Epithelial cell of umbilical artery (primary cell): ENCODE results near the gene ATP13A2. TPM values are rescaled to one million over a fixed set of nuclear protein-coding genes. Genes with fewer than 3 reads are reported as not detected.

Source experiments
- total RNA-seq: library from RNA; depleted of rRNA; stranded (reverse); fragments of >200 nt; gene quantifications from 2 replicates; pipeline ENCODE4 v1.2.3, GENCODE V29; 2014

The ATP13A2 gene
- 46.2 and 58.5 TPM in 2 replicates for total RNA-seq

GRCh38 chr1:17011439-17012307 lies at the start of gene ATP13A2:
ATP13A2 (minus strand) TSS chr1:17011928; CDS start chr1:17011738, 190 bp downstream.

GRCh38 chr1:17053685-17054410 lies 42.1 kb upstream of the ATP13A2 start, which contains the start of gene SDHB:
SDHB (minus strand) TSS chr1:17054032; CDS start chr1:17054019, 13 bp downstream.

GRCh38 chr1:16980473-16981268 lies 31.1 kb downstream of the ATP13A2 start, which contains the start of gene MFAP2:
MFAP2 (minus strand) TSS chr1:16980620; CDS start chr1:16978273, 2,347 bp downstream.

Other genes with a start within 250 kb of the ATP13A2 start
- gene RNU1-2, start 115.9 kb downstream of the ATP13A2 start, total RNA-seq, result under 0.01 and 5,836 TPM in 2 replicates
- 14.6 and 20.8 TPM in 2 replicates for gene CROCC, start 90.0 kb downstream of the ATP13A2 start, total RNA-seq
- 16.3 and 31.5 TPM in 2 replicates for gene MFAP2, start 31.3 kb downstream of the ATP13A2 start, total RNA-seq
- gene SDHB, start 42.1 kb upstream of the ATP13A2 start, total RNA-seq, result 209 and 235 TPM in 2 replicates
- not detected in 2 replicates for gene PADI2, start 107.5 kb upstream of the ATP13A2 start, total RNA-seq
- not detected in 2 replicates for gene PADI1, start 193.2 kb upstream of the ATP13A2 start, total RNA-seq
- not detected in 2 replicates for gene PADI3, start 237.2 kb upstream of the ATP13A2 start, total RNA-seq